A549 (cell line): ENCODE measurements around the gene GALNT16. TPM values are rescaled to one million over a fixed set of nuclear protein-coding genes. Genes with fewer than 3 reads are reported as not detected.

Experiments used
- ATAC-seq, 2 experiments: fragments of 200-7000 bp in 1 of 2; fragments of >200 bp in 1 of 2; cut with Nextera tagmentation in 1 of 2; cut with Tn5 transposase in 1 of 2; 3 replicates each; pipeline versions ENCODE4 v1.8.0 to v1.9.1; 2018 to 2020; ENCODE audit warnings: mild to moderate bottlenecking in 1 of 2, moderate library complexity in 1 of 2
- CTCF ChIA-PET: fragments of 300-600 bp; sonication (Branson Sonifier 250); formaldehyde crosslinking; extraction: SDS; loops from one replicate; lab custom pipeline; 2021; ENCODE audit warnings: antibody characterized with exemption, inconsistent platforms; lab: Yijun Ruan, JAX
- POLR2A ChIA-PET: fragments of 350-600 bp; formaldehyde crosslinking; extraction: SDS; loops from one replicate; lab custom pipeline; 2021; ENCODE audit warnings: antibody characterized with exemption, inconsistent platforms; lab: Yijun Ruan, JAX
- DNase-seq, 2 experiments: peaks; one replicate each; pipeline versions ENCODE4 v3.0.0 to v3.0.0-alpha.2; 2011 to 2016; ENCODE audit warnings: low read depth in 1 of 2, low spot score in 1 of 2
- FAIRE-seq: peaks from 2 replicates; lab custom pipeline; 2011; peaks lifted over from hg19 to GRCh38; lab: Jason Lieb, UNC
- H3K27ac ChIP-seq, 2 experiments: fragments of >200 bp; sonication (Bioruptor Twin); formaldehyde crosslinking; 3 replicates each; pipeline ENCODE4 v1.5.1; 2016 to 2017
- H3K4me1 ChIP-seq: fragments of >200 bp; sonication (Bioruptor Twin); formaldehyde crosslinking; 3 replicates; pipeline ENCODE4 v1.6.1; 2016
- H3K4me2 ChIP-seq: fragments of >200 bp; sonication (Bioruptor Twin); formaldehyde crosslinking; 3 replicates; pipeline ENCODE4 v1.6.1; 2016
- H3K4me3 ChIP-seq: fragments of >200 bp; sonication (Bioruptor Twin); formaldehyde crosslinking; 3 replicates; pipeline ENCODE4 v1.5.1; 2016
- H3K9me3 ChIP-seq: fragments of >200 bp; sonication (Bioruptor Twin); formaldehyde crosslinking; 3 replicates; pipeline ENCODE4 v1.6.1; 2016
- ATOH8 ChIP-seq: fragments of 250-450 bp; sonication (Bioruptor Pico); IDR thresholded peaks from 2 replicates; pipeline ENCODE4 v1.5.0; 2020; ENCODE audit warnings: low read depth, mild to moderate bottlenecking, moderate library complexity
- CBX8 ChIP-seq: fragments of 200-600 bp; sonication (generic); IDR thresholded peaks from 2 replicates; pipeline ENCODE4 v1.6.1; 2016
- CEBPB ChIP-seq, 2 experiments: fragments of >200 bp in 1 of 2; sonication (Bioruptor Twin) in 1 of 2; formaldehyde crosslinking in 1 of 2; IDR thresholded peaks; 2 replicates each; pipeline ENCODE4 v1.6.1; 2012 to 2016
- CHD2 ChIP-seq: fragments of 150-350 bp; IDR thresholded peaks from 2 replicates; pipeline ENCODE4 v1.6.1; 2014; ENCODE audit warnings: low read length; ENCODE audit not compliant: partially characterized antibody
- CHD4 ChIP-seq: fragments of 200-600 bp; sonication (generic); IDR thresholded peaks from 2 replicates; pipeline ENCODE4 v1.6.1; 2016; ENCODE audit warnings: antibody characterized with exemption, mild to moderate bottlenecking, borderline replicate concordance
- CTCF ChIP-seq: fragments of >200 bp; sonication (Bioruptor Twin); formaldehyde crosslinking; IDR thresholded peaks from 3 replicates; pipeline ENCODE4 v1.5.1; 2016
- EHMT2 ChIP-seq: fragments of 200-600 bp; sonication (generic); IDR thresholded peaks from 2 replicates; pipeline ENCODE4 v1.6.1; 2016; ENCODE audit warnings: antibody characterized with exemption, low read depth, mild to moderate bottlenecking, moderate library complexity
- EP300 ChIP-seq, 2 experiments: fragments of >200 bp; sonication (Bioruptor Twin); formaldehyde crosslinking; IDR thresholded peaks; 2 replicates in 1 of 2; 3 replicates in 1 of 2; pipeline ENCODE4 v1.6.1; 2016 to 2017
- FOSL2 ChIP-seq, 2 experiments: fragments of 450-650 bp in 1 of 2; fragments of >200 bp in 1 of 2; sonication (Bioruptor Twin) in 1 of 2; formaldehyde crosslinking; IDR thresholded peaks; 2 replicates each; pipeline versions ENCODE4 v1.5.0 to v1.6.1; 2016 to 2020; ENCODE audit warnings: mild to moderate bottlenecking in 1 of 2, moderate library complexity in 1 of 2
- GATA3 ChIP-seq: IDR thresholded peaks from 2 replicates; pipeline ENCODE4 v1.6.1; 2012; ENCODE audit warnings: borderline replicate concordance
- HDAC2 ChIP-seq: fragments of 200-600 bp; sonication (generic); IDR thresholded peaks from 2 replicates; pipeline ENCODE4 v1.6.1; 2016
- HEYL ChIP-seq: fragments of 250-450 bp; sonication (Bioruptor Pico); IDR thresholded peaks from 2 replicates; pipeline ENCODE4 v1.8.0; 2021; ENCODE audit warnings: mild to moderate bottlenecking, moderate library complexity
- HOXB13 ChIP-seq: fragments of 250-450 bp; sonication (Bioruptor Pico); IDR thresholded peaks from 2 replicates; pipeline ENCODE4 v1.5.0; 2020; ENCODE audit warnings: low read depth, mild to moderate bottlenecking, moderate library complexity
- JUNB ChIP-seq: fragments of >200 bp; sonication (Bioruptor Twin); formaldehyde crosslinking; IDR thresholded peaks from 2 replicates; pipeline ENCODE4 v1.6.1; 2016
- KDM1A ChIP-seq: fragments of 200-600 bp; sonication (generic); IDR thresholded peaks from 2 replicates; pipeline ENCODE4 v1.6.1; 2016; ENCODE audit warnings: low read depth, mild to moderate bottlenecking
- KDM5A ChIP-seq: fragments of 200-600 bp; sonication (generic); IDR thresholded peaks from 2 replicates; pipeline ENCODE4 v1.6.1; 2016; ENCODE audit warnings: antibody characterized with exemption, mild to moderate bottlenecking
- MAFK ChIP-seq: fragments of 450-650 bp; IDR thresholded peaks from 2 replicates; pipeline ENCODE4 v1.6.1; 2014; ENCODE audit not compliant: partially characterized antibody
- MAX ChIP-seq: IDR thresholded peaks from 2 replicates; pipeline ENCODE4 v1.6.1; 2012
- NR3C1 ChIP-seq: fragments of >200 bp; sonication (Bioruptor Twin); formaldehyde crosslinking; IDR thresholded peaks from 3 replicates; pipeline ENCODE4 v1.6.1; 2017
- PHF8 ChIP-seq: fragments of 200-600 bp; sonication (generic); IDR thresholded peaks from 2 replicates; pipeline ENCODE4 v1.6.1; 2016; ENCODE audit warnings: low read depth, mild to moderate bottlenecking, antibody characterized with exemption, moderate library complexity, borderline replicate concordance
- POLR2AphosphoS2 ChIP-seq: conservative IDR thresholded peaks from 2 replicates; pipeline ENCODE4 v1.6.1; 2012; ENCODE audit warnings: low read length, improper control_type of control experiment, inconsistent platforms
- RCOR1 ChIP-seq: fragments of 150-350 bp; IDR thresholded peaks from 2 replicates; pipeline ENCODE4 v1.6.1; 2014; ENCODE audit warnings: antibody characterized with exemption, low read length, low read depth
- RNF2 ChIP-seq: fragments of 200-600 bp; sonication (generic); IDR thresholded peaks from 2 replicates; pipeline ENCODE4 v1.6.1; 2016; ENCODE audit warnings: low read depth, mild to moderate bottlenecking, antibody characterized with exemption, moderate library complexity, borderline replicate concordance
- SMC3 ChIP-seq: fragments of >200 bp; sonication (Bioruptor Twin); formaldehyde crosslinking; IDR thresholded peaks from 3 replicates; pipeline ENCODE4 v1.6.1; 2018; ENCODE audit warnings: inconsistent platforms
- TP53 ChIP-seq: fragments of 250-450 bp; sonication (Bioruptor Pico); IDR thresholded peaks from 2 replicates; pipeline ENCODE4 v1.5.0; 2021; ENCODE audit warnings: mild to moderate bottlenecking, moderate library complexity
- USF2 ChIP-seq: fragments of 450-650 bp; IDR thresholded peaks from 2 replicates; pipeline ENCODE4 v1.6.1; 2014; ENCODE audit warnings: antibody characterized with exemption
- ZFP36 ChIP-seq: fragments of 450-650 bp; IDR thresholded peaks from 2 replicates; pipeline ENCODE4 v1.6.1; 2014; ENCODE audit warnings: borderline replicate concordance; ENCODE audit not compliant: partially characterized antibody
- ZSCAN20 ChIP-seq: fragments of 250-450 bp; sonication (Bioruptor Pico); IDR thresholded peaks from 2 replicates; pipeline ENCODE4 v1.8.0; 2022; ENCODE audit warnings: mild to moderate bottlenecking, moderate library complexity
- WGBS: methylation state at CpG from one replicate; pipeline ENCODE4 v1.1.6; 2017; ENCODE audit errors: missing lambda C conversion rate; 5-methylcytosine and 5-hydroxymethylcytosine counted together
- polyA plus RNA-seq, 4 experiments: library from polyadenylated mRNA; depleted of rRNA in 3 of 4; stranded (reverse); fragments of >200 nt; fragmentation: RNase III in 1 of 4; extraction: RNeasy Plus Mini Kit Qiagen cat#74134 plus additional on column Dnase treatment in 1 of 4; gene quantifications; 2 replicates in 3 of 4; 3 replicates in 1 of 4; pipeline ENCODE4 v1.2.3, GENCODE V29; 2011 to 2017
- TF ChIP-seq, protein P1 (sequence below): fragments of 250-450 bp; sonication (Bioruptor Pico); IDR thresholded peaks from 2 replicates; pipeline ENCODE4 v1.5.0; 2021; ENCODE audit warnings: mild to moderate bottlenecking, moderate library complexity, borderline replicate concordance

The GALNT16 gene
- polyA plus RNA-seq, 2 of the 4 experiments (the other 2 are of a cell fraction) = 2.8 to 3.4 TPM

- no peak for TF ChIP-seq HOXB13 (CRISPR knock-in tag)
- TF ChIP-seq ZSCAN20 (CRISPR knock-in tag) = no peak
- TF ChIP-seq CBX8 = no peak
- no peak for TF ChIP-seq MAFK
- TF ChIP-seq PHF8 = no peak
- TF ChIP-seq RCOR1 = no peak
- no peak for TF ChIP-seq POLR2AphosphoS2
- no peak for TF ChIP-seq RNF2
- TF ChIP-seq GATA3 = no peak
- no peak for TF ChIP-seq CHD4
- no peak for TF ChIP-seq HEYL (CRISPR knock-in tag)
- TF ChIP-seq NR3C1 = no peak
- no peak for TF ChIP-seq KDM1A
- no peak for TF ChIP-seq MAX
- no peak for TF ChIP-seq CHD2
- no peak for TF ChIP-seq ATOH8
- TF ChIP-seq FOSL2 (IDR thresholded peaks at IDR 0.05) = no peak
- TF ChIP-seq FOSL2 (CRISPR knock-in tag; IDR thresholded peaks at IDR 0.05) = no peak
- Histone ChIP-seq H3K9me3 (no peaks in the 10 kb centered on the region), H3K4me3 (no peak overlapping the region), H3K4me1 (peaks cover 31% of the 10 kb centered on the region), H3K4me2 (no peak overlapping the region), H3K27ac (no peak overlapping the region)
- 76% methylated on average over 4 of the region's 5 CpGs for WGBS
- no peak for FAIRE-seq
- CTCF ChIA-PET = interaction anchor here (1.1 to 1.7 kb wide), 3 partner anchors 15 to 35 kb away, joined by 3 to 5 read pairs (median 3); no protein-coding TSS in a partner anchor
- no peak for ATAC-seq
- no peak for DNase-seq
- POLR2A ChIA-PET = no interaction called here
Observed at GRCh38 chr14:69312608-69313007, 52.6 kb downstream of the GALNT16 start.

DNA sequence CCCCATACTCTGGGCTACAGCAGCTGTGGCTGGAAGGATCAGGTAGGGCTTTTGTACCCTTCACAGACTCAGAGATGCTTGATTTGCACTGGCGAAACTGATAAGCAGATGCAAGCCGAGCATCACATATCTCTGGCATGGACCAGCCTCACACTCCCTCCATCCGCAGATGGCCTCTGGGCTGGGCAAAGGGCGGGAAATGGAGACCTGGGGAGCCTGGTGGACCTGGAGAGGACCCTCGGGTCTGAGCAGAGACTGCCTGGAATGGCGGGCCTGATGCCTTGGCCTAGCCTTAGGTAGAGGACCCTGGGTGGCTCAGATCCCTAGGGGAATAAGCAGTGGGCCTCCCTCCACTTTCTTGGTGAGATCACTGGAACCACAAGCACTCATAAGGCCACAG is 53.2 kb downstream of the GALNT16 start:
- TF ChIP-seq EP300 (IDR thresholded peaks at IDR 0.05) = no peak
- TF ChIP-seq SMC3 = no peak
- no peak for TF ChIP-seq USF2
- no peak for TF ChIP-seq PHF8
- no peak for TF ChIP-seq CTCF
- no peak for TF ChIP-seq NR3C1
- TF ChIP-seq, all 56 proteins: peak for 0
- Histone ChIP-seq H3K4me3 (no peak overlapping the region), H3K4me1 (peaks cover 37% of the 10 kb centered on the region), H3K9me3 (no peaks in the 10 kb centered on the region), H3K27ac (no peak overlapping the region), H3K4me2 (no peak overlapping the region)
- WGBS = 64% methylated on average over 4 of the region's 6 CpGs
- FAIRE-seq (no peak), DNase-seq (no peak), ATAC-seq (no peak)
- ChIA-PET POLR2A (no interaction called here), CTCF (interaction anchor here (0.7 to 1.7 kb wide), 5 partner anchors 9 to 229 kb away, joined by 3 to 5 read pairs (median 3); no protein-coding TSS in a partner anchor)

DNA sequence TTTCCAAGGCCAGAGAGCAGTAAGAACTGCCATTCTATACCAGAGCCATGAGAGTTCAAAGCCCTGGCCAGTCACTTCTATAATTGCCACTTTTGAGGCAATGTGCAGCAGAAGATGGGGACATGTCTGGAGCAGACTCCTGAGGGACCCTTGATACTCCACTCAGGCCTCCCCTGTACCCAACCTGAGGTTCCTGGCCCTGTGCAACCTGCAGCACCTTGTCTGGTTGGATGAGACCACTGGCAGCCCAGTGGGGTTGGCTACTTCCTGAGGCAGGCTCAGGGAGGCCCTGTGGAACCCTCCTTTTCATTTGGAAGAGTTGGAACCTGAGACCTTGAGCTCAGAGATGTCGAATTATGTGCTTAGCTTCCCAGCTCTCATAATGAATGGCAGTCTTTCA is 54.4 kb downstream of the GALNT16 start:
- CTCF ChIA-PET = no interaction called here

More for the DNA sequence above, 54.4 kb downstream of the GALNT16 start:
- 55% methylated on average over 1 of the region's 1 CpG for WGBS
- Histone ChIP-seq H3K4me1 (peaks cover 40% of the 10 kb centered on the region), H3K27ac (no peak overlapping the region), H3K4me3 (no peak overlapping the region), H3K9me3 (no peaks in the 10 kb centered on the region)
- no peak for ATAC-seq
- no peak for TF ChIP-seq PHF8
- no peak for TF ChIP-seq GATA3
- no peak for TF ChIP-seq TP53 (CRISPR knock-in tag)
- no peak for TF ChIP-seq HDAC2
- TF ChIP-seq KDM5A = no peak
- TF ChIP-seq, protein P1, sequence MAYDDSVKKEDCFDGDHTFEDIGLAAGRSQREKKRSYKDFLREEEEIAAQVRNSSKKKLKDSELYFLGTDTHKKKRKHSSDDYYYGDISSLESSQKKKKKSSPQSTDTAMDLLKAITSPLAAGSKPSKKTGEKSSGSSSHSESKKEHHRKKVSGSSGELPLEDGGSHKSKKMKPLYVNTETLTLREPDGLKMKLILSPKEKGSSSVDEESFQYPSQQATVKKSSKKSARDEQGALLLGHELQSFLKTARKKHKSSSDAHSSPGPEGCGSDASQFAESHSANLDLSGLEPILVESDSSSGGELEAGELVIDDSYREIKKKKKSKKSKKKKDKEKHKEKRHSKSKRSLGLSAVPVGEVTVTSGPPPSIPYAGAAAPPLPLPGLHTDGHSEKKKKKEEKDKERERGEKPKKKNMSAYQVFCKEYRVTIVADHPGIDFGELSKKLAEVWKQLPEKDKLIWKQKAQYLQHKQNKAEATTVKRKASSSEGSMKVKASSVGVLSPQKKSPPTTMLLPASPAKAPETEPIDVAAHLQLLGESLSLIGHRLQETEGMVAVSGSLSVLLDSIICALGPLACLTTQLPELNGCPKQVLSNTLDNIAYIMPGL (CRISPR knock-in tag) = no peak
- no peak for TF ChIP-seq EHMT2
- TF ChIP-seq ZFP36 = no peak
- TF ChIP-seq CEBPB (IDR thresholded peaks at IDR 0.05) = no peak
- TF ChIP-seq NR3C1 = no peak
- TF ChIP-seq HEYL (CRISPR knock-in tag) = no peak
- TF ChIP-seq JUNB = no peak
- TF ChIP-seq, all 56 proteins: peak for 0
- no peak for DNase-seq
- POLR2A ChIA-PET = no interaction called here
- H3K4me2 ChIP-seq = no peak overlapping the region
- FAIRE-seq = no peak
